ENCODE data around the gene KTN1. TPM values are rescaled to one million over a fixed set of nuclear protein-coding genes. Genes with fewer than 3 reads are reported as not detected.
A peak's percentile ranks its signal among the peaks of the same experiment; 100 is the strongest.

The KTN1 gene
- total and polyA plus RNA-seq, 4 donors, result 57.1 to 152 (median 80.5) TPM

DNA sequence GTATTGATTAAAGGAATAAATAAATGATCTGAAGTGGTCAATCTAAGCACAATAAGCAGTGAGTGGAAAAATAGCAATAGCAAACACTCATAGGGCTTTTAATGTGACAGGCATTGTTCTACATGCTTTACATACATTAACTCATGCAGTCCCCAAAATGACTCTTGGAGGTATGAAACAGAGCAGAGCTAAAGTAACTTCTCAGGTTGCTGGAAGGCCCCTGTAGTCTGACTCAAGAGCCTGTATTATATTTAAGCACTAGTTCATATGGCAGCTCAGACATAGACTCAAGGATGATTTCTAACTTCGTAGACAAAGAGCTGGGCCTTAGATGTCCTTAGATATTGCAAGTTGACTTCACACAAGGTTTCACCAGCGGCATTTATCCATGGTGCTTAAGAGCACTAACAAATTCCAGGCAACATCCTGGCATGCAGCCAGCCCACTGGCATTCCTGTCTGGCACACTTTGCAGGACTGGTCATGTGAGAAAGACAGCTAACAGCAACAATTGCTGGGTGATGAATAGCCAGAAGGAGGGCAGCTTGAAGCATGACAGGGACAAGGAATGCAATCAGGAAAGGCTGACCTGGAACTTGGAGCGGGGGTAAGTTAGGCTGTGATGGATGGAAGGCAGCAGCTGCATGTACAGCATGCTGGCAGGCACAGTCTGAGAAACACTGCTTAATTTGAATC, 22.9 kb upstream of the KTN1 start:
- DNase-seq (peak; percentile 68 to 82 (median 79)), ATAC-seq (ENCODE audit: insufficient read depth, low FRiP score) (peak; percentile 67)
- Histone ChIP-seq H3K27me3 (ENCODE audit: control insufficient read depth in 3 of 3, insufficient read depth in 3 of 3, low read length in 2 of 3) (no peaks in the 10 kb centered on the region), H3K36me3 (ENCODE audit: control insufficient read depth in 4 of 4, insufficient read depth in 4 of 4, low read length in 4 of 4) (no peaks in the 10 kb centered on the region), H3K9ac (ENCODE audit: insufficient read depth in 1 of 2, low read length in 2 of 2) (no peak overlapping the region), H3K4me1 (ENCODE audit: control insufficient read depth in 5 of 5, insufficient read depth in 5 of 5, low read length in 5 of 5) (peaks cover 0 to 5% (median 0%) of the 10 kb centered on the region in 5 donors), H3K27ac (ENCODE audit: low read depth in 1 of 2, low read length in 1 of 2) (peak overlapping the region in 1 of 2 donors; percentile 30), H3K9me3 (ENCODE audit: control insufficient read depth in 4 of 4, insufficient read depth in 3 of 4, low read length in 3 of 4) (peaks cover 0 to 6% (median 0%) of the 10 kb centered on the region in 4 donors), H3K4me3 (no peak overlapping the region)
- 41 to 66% methylated on average over 3 of the region's 3 CpGs for WGBS, 2 donors
- TF ChIP-seq, protein P1, sequence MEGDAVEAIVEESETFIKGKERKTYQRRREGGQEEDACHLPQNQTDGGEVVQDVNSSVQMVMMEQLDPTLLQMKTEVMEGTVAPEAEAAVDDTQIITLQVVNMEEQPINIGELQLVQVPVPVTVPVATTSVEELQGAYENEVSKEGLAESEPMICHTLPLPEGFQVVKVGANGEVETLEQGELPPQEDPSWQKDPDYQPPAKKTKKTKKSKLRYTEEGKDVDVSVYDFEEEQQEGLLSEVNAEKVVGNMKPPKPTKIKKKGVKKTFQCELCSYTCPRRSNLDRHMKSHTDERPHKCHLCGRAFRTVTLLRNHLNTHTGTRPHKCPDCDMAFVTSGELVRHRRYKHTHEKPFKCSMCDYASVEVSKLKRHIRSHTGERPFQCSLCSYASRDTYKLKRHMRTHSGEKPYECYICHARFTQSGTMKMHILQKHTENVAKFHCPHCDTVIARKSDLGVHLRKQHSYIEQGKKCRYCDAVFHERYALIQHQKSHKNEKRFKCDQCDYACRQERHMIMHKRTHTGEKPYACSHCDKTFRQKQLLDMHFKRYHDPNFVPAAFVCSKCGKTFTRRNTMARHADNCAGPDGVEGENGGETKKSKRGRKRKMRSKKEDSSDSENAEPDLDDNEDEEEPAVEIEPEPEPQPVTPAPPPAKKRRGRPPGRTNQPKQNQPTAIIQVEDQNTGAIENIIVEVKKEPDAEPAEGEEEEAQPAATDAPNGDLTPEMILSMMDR (IDR thresholded peaks at IDR 0.05; ENCODE audit: control extremely low read depth, extremely low read depth), result no peak

DNA sequence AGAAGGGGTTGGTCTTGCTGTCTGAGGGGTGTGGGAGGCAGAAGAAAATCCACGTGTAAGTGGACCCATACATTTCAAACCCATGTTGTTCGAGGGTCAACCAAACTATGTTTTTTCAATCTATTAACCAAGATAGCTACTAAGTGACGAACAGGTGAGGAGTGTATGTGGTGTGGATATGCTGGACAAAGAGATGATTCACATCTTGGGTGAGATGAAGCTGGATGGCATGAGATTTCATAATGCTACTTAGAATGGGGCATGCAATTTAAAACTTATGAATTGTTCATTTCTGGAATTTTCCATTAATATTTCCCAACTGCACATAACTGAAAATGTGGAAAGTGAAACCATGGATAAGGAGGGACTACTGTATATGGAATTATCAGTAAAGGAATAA, 17.9 kb upstream of the KTN1 start:
- 85 to 92% methylated on average over 3 of the region's 3 CpGs for WGBS, 2 donors
- TF ChIP-seq, protein P1 (IDR thresholded peaks at IDR 0.05; ENCODE audit: control extremely low read depth, extremely low read depth), result no peak
- Histone ChIP-seq H3K9ac (ENCODE audit: insufficient read depth in 1 of 2, low read length in 2 of 2) (no peak overlapping the region), H3K27ac (ENCODE audit: low read depth in 1 of 2, low read length in 1 of 2) (no peak overlapping the region), H3K27me3 (ENCODE audit: control insufficient read depth in 3 of 3, insufficient read depth in 3 of 3, low read length in 2 of 3) (no peaks in the 10 kb centered on the region), H3K4me3 (no peak overlapping the region), H3K36me3 (ENCODE audit: control insufficient read depth in 4 of 4, insufficient read depth in 4 of 4, low read length in 4 of 4) (no peaks in the 10 kb centered on the region), H3K9me3 (ENCODE audit: control insufficient read depth in 4 of 4, insufficient read depth in 3 of 4, low read length in 3 of 4) (no peaks in the 10 kb centered on the region), H3K4me1 (ENCODE audit: control insufficient read depth in 5 of 5, insufficient read depth in 5 of 5, low read length in 5 of 5) (peaks cover 0 to 4% (median 0%) of the 10 kb centered on the region in 5 donors)
- no peak for ATAC-seq (ENCODE audit: insufficient read depth, low FRiP score)
- no peak for DNase-seq

DNA sequence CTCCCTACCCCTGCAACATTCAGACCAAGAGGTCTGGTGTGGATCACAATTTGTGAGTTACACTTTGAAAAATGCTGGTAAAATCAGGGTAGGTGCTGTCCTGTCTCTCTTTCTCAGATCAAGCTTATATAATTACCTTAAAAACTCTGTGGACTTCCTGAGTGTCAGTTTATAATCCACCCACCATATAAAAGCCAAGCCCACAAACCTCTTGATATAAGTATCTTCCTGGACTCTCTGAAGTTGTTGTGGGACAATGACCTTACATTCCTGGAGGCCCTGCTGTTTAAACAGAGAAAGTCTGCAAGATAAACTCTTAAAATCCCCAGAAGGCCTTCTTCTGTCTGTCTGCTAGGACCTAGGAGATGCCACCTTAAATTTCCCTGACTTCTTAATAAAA, 11.4 kb upstream of the KTN1 start:
- Histone ChIP-seq H3K9ac (ENCODE audit: insufficient read depth in 1 of 2, low read length in 2 of 2) (no peak overlapping the region), H3K36me3 (ENCODE audit: control insufficient read depth in 4 of 4, insufficient read depth in 4 of 4, low read length in 4 of 4) (no peaks in the 10 kb centered on the region), H3K4me3 (no peak overlapping the region), H3K9me3 (ENCODE audit: control insufficient read depth in 4 of 4, insufficient read depth in 3 of 4, low read length in 3 of 4) (no peaks in the 10 kb centered on the region), H3K4me1 (ENCODE audit: control insufficient read depth in 5 of 5, insufficient read depth in 5 of 5, low read length in 5 of 5) (peaks cover 0 to 9% (median 0%) of the 10 kb centered on the region in 5 donors), H3K27me3 (ENCODE audit: control insufficient read depth in 3 of 3, insufficient read depth in 3 of 3, low read length in 2 of 3) (no peaks in the 10 kb centered on the region), H3K27ac (ENCODE audit: low read depth in 1 of 2, low read length in 1 of 2) (no peak overlapping the region)
- no peak for DNase-seq
- TF ChIP-seq, protein P1 (IDR thresholded peaks at IDR 0.05; ENCODE audit: control extremely low read depth, extremely low read depth), result no peak
- ATAC-seq (ENCODE audit: insufficient read depth, low FRiP score), result no peak
